Left lung (tissue), 10 donors: ENCODE data around the gene EIF2B5. TPM values are rescaled to one million over a fixed set of nuclear protein-coding genes. Genes with fewer than 3 reads are reported as not detected.

Source experiments
- ATAC-seq: fragments of 200-7000 bp; cut with Tn5 transposase; one replicate; pipeline ENCODE4 v1.9.1; 2020; ENCODE audit warnings: moderate library complexity
- DNase-seq, 4 donors: peaks; one replicate each; pipeline ENCODE4 v3.0.0-alpha.2; 2013 to 2020
- H3K27ac ChIP-seq, 2 donors: fragments of 200-600 bp; sonication (generic) in 1 of 2; one replicate each; pipeline versions ENCODE4 v1.5.0 to v1.8.0; 2020 to 2021
- H3K27me3 ChIP-seq, 2 donors: fragments of 200-600 bp; sonication (generic) in 1 of 2; one replicate each; pipeline versions ENCODE4 v1.5.0 to v1.8.0; 2020 to 2021
- H3K36me3 ChIP-seq, 2 donors: fragments of 200-600 bp; sonication (generic) in 1 of 2; one replicate each; pipeline versions ENCODE4 v1.5.0 to v1.8.0; 2020 to 2021
- H3K4me1 ChIP-seq, 2 donors: fragments of 200-600 bp; one replicate each; pipeline ENCODE4 v1.8.0; 2021
- H3K4me3 ChIP-seq, 2 donors: fragments of 200-600 bp; sonication (generic) in 1 of 2; one replicate each; pipeline versions ENCODE4 v1.5.0 to v1.8.0; 2020 to 2021; ENCODE audit warnings: mild to moderate bottlenecking in 1 of 2
- H3K9me3 ChIP-seq, 2 donors: fragments of 200-600 bp; sonication (generic) in 1 of 2; one replicate each; pipeline versions ENCODE4 v1.5.0 to v1.8.0; 2020 to 2021
- CTCF ChIP-seq, 2 donors: fragments of 200-600 bp; sonication (generic) in 1 of 2; IDR thresholded peaks; one replicate each; pipeline versions ENCODE4 v1.5.0 to v1.8.0; 2021; ENCODE audit warnings: antibody characterized with exemption in 2 of 2
- intact Hi-C, 2 donors: fragments of 100-400 bp; cut with DNase I; formaldehyde crosslinking; loops; one replicate each; pipeline versions ENCODE4 v1.11.2 to v1.14.2; 2022
- polyA plus RNA-seq, 6 donors: library from polyadenylated mRNA; unstranded; fragments of 120-200 nt; gene quantifications; one replicate each; pipeline ENCODE4 v1.2.1, GENCODE V29; 2013; ENCODE audit not compliant: insufficient read length in 6 of 6
- total RNA-seq, 2 donors: library from RNA; stranded (reverse); fragmentation: NEBNext Ultra II Directional; extraction: Animal tissue kit (Norgen Biotek cat#: 25700); gene quantifications; one replicate each; pipeline ENCODE4 v1.2.1, GENCODE V29; 2021
- donor health status: DM: no; HTN: yes; CAD: no.
- donor health status: DM: no; HTN: no; CAD: no.

Gene EIF2B5
- total and polyA plus RNA-seq, 8 donors: 32.2 to 66.3 (median 56.7) TPM

GRCh38 chr3:184192889-184193288, 57.7 kb downstream of the EIF2B5 start:
- H3K4me3 ChIP-seq: no peak overlapping the region
- no peak overlapping the region for H3K27ac ChIP-seq
- peaks cover 0 to 13% of the 10 kb centered on the region in 2 donors for H3K4me1 ChIP-seq
- peaks cover 0 to 88% of the 10 kb centered on the region in 2 donors for H3K36me3 ChIP-seq
- H3K9me3 ChIP-seq: no peaks in the 10 kb centered on the region
- ATAC-seq: no peak
- peak in 1 of 4 donors; percentile 54 for DNase-seq
- intact Hi-C loops: no loop called here
- TF ChIP-seq CTCF (IDR thresholded peaks at IDR 0.05): no peak
- H3K27me3 ChIP-seq: no peaks in the 10 kb centered on the region

- H3K36me3 ChIP-seq: peaks cover 0 to 77% of the 10 kb centered on the region in 2 donors
- H3K4me3 ChIP-seq: no peak overlapping the region
- TF ChIP-seq CTCF (IDR thresholded peaks at IDR 0.05): no peak
- intact Hi-C loops: no loop called here
- H3K9me3 ChIP-seq: no peaks in the 10 kb centered on the region
- no peak for ATAC-seq
- DNase-seq: peak in 1 of 4 donors; percentile 30
- peaks cover 0 to 1% of the 10 kb centered on the region in 2 donors for H3K4me1 ChIP-seq
- H3K27me3 ChIP-seq: no peaks in the 10 kb centered on the region
- H3K27ac ChIP-seq: no peak overlapping the region
These were observed 58.9 kb downstream of the EIF2B5 start for GRCh38 chr3:184193991-184194539.

Other genes starting within 250 kb of the EIF2B5 start
- 10 to 100 TPM; 37.7 to 40.5 TPM for gene ABCC5, start 117.5 kb upstream of the EIF2B5 start, total RNA-seq
- gene ABCC5, start 117.5 kb upstream of the EIF2B5 start, polyA plus RNA-seq: 10 to 100 TPM; 64.0 to 96.4 (median 79.9) TPM
- not detected for gene HTR3D, start 103.6 kb upstream of the EIF2B5 start, total RNA-seq
- gene HTR3D, start 103.6 kb upstream of the EIF2B5 start, polyA plus RNA-seq: not detected
- under 1 TPM in 1 of 2 donors, not detected in 1; 0.16 TPM for gene HTR3C, start 82.3 kb upstream of the EIF2B5 start, total RNA-seq
- gene HTR3C, start 82.3 kb upstream of the EIF2B5 start, polyA plus RNA-seq: under 1 TPM in 3 of 6 donors, not detected in 3; 0.10 to 0.15 (median 0.14) TPM
- not detected for gene HTR3E, start 38.3 kb upstream of the EIF2B5 start, total RNA-seq
- not detected for gene HTR3E, start 38.3 kb upstream of the EIF2B5 start, polyA plus RNA-seq
- 10 to 100 TPM; 62.5 to 72.6 TPM for gene DVL3, start 20.0 kb downstream of the EIF2B5 start, total RNA-seq
- 100 to 1,000 TPM in 2 of 6 donors, 10 to 100 TPM in 4; 82.8 to 106 (median 98.1) TPM for gene DVL3, start 20.0 kb downstream of the EIF2B5 start, polyA plus RNA-seq
- gene AP2M1, start 39.5 kb downstream of the EIF2B5 start, total RNA-seq: 100 to 1,000 TPM; 296 to 347 TPM
- gene AP2M1, start 39.5 kb downstream of the EIF2B5 start, polyA plus RNA-seq: 100 to 1,000 TPM; 327 to 405 (median 351) TPM
- 10 to 100 TPM; 63.3 to 69.9 TPM for gene ABCF3, start 50.8 kb downstream of the EIF2B5 start, total RNA-seq
- gene ABCF3, start 50.8 kb downstream of the EIF2B5 start, polyA plus RNA-seq: 10 to 100 TPM; 57.6 to 75.2 (median 67.8) TPM
- gene VWA5B2, start 94.2 kb downstream of the EIF2B5 start, total RNA-seq: under 1 TPM in 1 of 2 donors, not detected in 1; 0.31 TPM
- 1 to 10 TPM in 5 of 6 donors, under 1 TPM in 1; 0.85 to 2.4 (median 1.4) TPM for gene VWA5B2, start 94.2 kb downstream of the EIF2B5 start, polyA plus RNA-seq
- 10 to 100 TPM; 35.3 to 57.2 TPM for gene ALG3, start 113.6 kb downstream of the EIF2B5 start, total RNA-seq
- 10 to 100 TPM; 24.7 to 32.9 (median 29.4) TPM for gene ALG3, start 113.6 kb downstream of the EIF2B5 start, polyA plus RNA-seq
- gene EEF1AKMT4, start 114.3 kb downstream of the EIF2B5 start, total RNA-seq: 1 to 10 TPM; 4.6 to 6.5 TPM
- gene EEF1AKMT4, start 114.3 kb downstream of the EIF2B5 start, polyA plus RNA-seq: 1 to 10 TPM; 1.8 to 3.2 (median 2.4) TPM
- gene CAMK2N2, start 126.2 kb downstream of the EIF2B5 start, total RNA-seq: 1 to 10 TPM in 1 of 2 donors, under 1 TPM in 1; 0.34 to 1.0 TPM
- under 1 TPM in 5 of 6 donors, not detected in 1; 0.10 to 0.50 (median 0.21) TPM for gene CAMK2N2, start 126.2 kb downstream of the EIF2B5 start, polyA plus RNA-seq
- gene ECE2, start 140.7 kb downstream of the EIF2B5 start, total RNA-seq: not detected
- not detected for gene ECE2, start 140.7 kb downstream of the EIF2B5 start, polyA plus RNA-seq
- gene PSMD2, start 163.9 kb downstream of the EIF2B5 start, total RNA-seq: 100 to 1,000 TPM; 195 to 263 TPM
- gene PSMD2, start 163.9 kb downstream of the EIF2B5 start, polyA plus RNA-seq: 100 to 1,000 TPM; 182 to 225 (median 213) TPM
- gene EIF4G1, start 179.2 kb downstream of the EIF2B5 start, total RNA-seq: 100 to 1,000 TPM; 336 to 406 TPM
- 100 to 1,000 TPM; 158 to 280 (median 193) TPM for gene EIF4G1, start 179.2 kb downstream of the EIF2B5 start, polyA plus RNA-seq
- 10 to 100 TPM; 14.7 to 19.2 TPM for gene FAM131A, start 202.2 kb downstream of the EIF2B5 start, total RNA-seq
- 10 to 100 TPM; 12.4 to 19.3 (median 14.8) TPM for gene FAM131A, start 202.2 kb downstream of the EIF2B5 start, polyA plus RNA-seq
- gene CLCN2, start 226.2 kb downstream of the EIF2B5 start, total RNA-seq: 1 to 10 TPM; 4.4 to 5.6 TPM
- gene CLCN2, start 226.2 kb downstream of the EIF2B5 start, polyA plus RNA-seq: 10 to 100 TPM in 4 of 6 donors, 1 to 10 TPM in 2; 8.9 to 12.0 (median 11.0) TPM
- 10 to 100 TPM; 54.7 to 71.3 TPM for gene POLR2H, start 226.4 kb downstream of the EIF2B5 start, total RNA-seq
- gene POLR2H, start 226.4 kb downstream of the EIF2B5 start, polyA plus RNA-seq: 10 to 100 TPM; 77.8 to 98.6 (median 89.8) TPM
- under 1 TPM; 0.23 to 0.65 TPM for gene THPO, start 242.8 kb downstream of the EIF2B5 start, total RNA-seq
- 1 to 10 TPM; 1.4 to 2.3 (median 2.0) TPM for gene THPO, start 242.8 kb downstream of the EIF2B5 start, polyA plus RNA-seq
- 1 to 10 TPM; 5.6 to 8.6 TPM for gene CHRD, start 244.7 kb downstream of the EIF2B5 start, total RNA-seq
- 10 to 100 TPM; 11.9 to 19.0 (median 13.9) TPM for gene CHRD, start 244.7 kb downstream of the EIF2B5 start, polyA plus RNA-seq